Medulla oblongata (tissue), 1 donor: ENCODE results near the gene PLXNB1.

Experiments
- DNase-seq: peaks from one replicate; pipeline ENCODE4 v3.0.0-alpha.2; 2015; ENCODE audit errors: extremely low spot score

The PLXNB1 gene

GRCh38 chr3:48372377-48372770, 57.5 kb downstream of the PLXNB1 start:
- DNase-seq, result no peak

- DNase-seq, result no peak
Observed at GRCh38 chr3:48371651-48372376, 58.1 kb downstream of the PLXNB1 start, which contains the start of gene FBXW12. FBXW12 (plus strand) TSS chr3:48372219; CDS start chr3:48372768, 549 bp downstream.

- no peak for DNase-seq
Observed at GRCh38 chr3:48370333-48370713, 59.6 kb downstream of the PLXNB1 start.

GRCh38 chr3:48369693-48370332, 60.1 kb downstream of the PLXNB1 start:
- DNase-seq, result no peak

- DNase-seq, result peak; percentile 14
Observed at GRCh38 chr3:48367201-48367600, 62.7 kb downstream of the PLXNB1 start.

- DNase-seq, result no peak
Observed at GRCh38 chr3:48364840-48365239, 65.0 kb downstream of the PLXNB1 start.

GRCh38 chr3:48361928-48362327, 68.0 kb downstream of the PLXNB1 start:
- DNase-seq, result no peak

GRCh38 chr3:48356419-48356818, 73.5 kb downstream of the PLXNB1 start:
- no peak for DNase-seq

- no peak for DNase-seq
Observed at GRCh38 chr3:48353987-48354386, 75.9 kb downstream of the PLXNB1 start.
